Neural cell (in vitro differentiated cells): ENCODE data around the gene TLR6. TPM values are rescaled to one million over a fixed set of nuclear protein-coding genes. Genes with fewer than 3 reads are reported as not detected.
A peak's percentile ranks its signal among the peaks of the same experiment; 100 is the strongest.

Experiments
- H2AFZ ChIP-seq: fragments of 200-600, 300-800 bp; sonication (generic), shearing (Covaris generic); 2 replicates; pipeline ENCODE4 v1.6.0; 2014; ENCODE audit warnings: low read depth, mild to moderate bottlenecking, antibody characterized with exemption, low read length, moderate library complexity
- H3F3A ChIP-seq: fragments of 200-600 bp; shearing (Covaris generic); 2 replicates; pipeline ENCODE4 v1.6.1; 2016; ENCODE audit warnings: mild to moderate bottlenecking, moderate library complexity, mixed read lengths, antibody characterized with exemption, low read length; ENCODE audit not compliant: insufficient read depth, poor library complexity, severe bottlenecking
- H3K27ac ChIP-seq: fragments of 200-600, 300-800 bp; sonication (generic), shearing (Covaris generic); 2 replicates; pipeline ENCODE4 v1.5.1; 2014; ENCODE audit warnings: mild to moderate bottlenecking, low read length, moderate library complexity
- H3K27me3 ChIP-seq: fragments of 300-800, 200-600 bp; sonication (generic), shearing (Covaris generic); 2 replicates; pipeline ENCODE4 v1.6.0; 2014; ENCODE audit warnings: mild to moderate bottlenecking, low read depth, low read length, moderate library complexity; ENCODE audit not compliant: insufficient read depth
- H3K36me3 ChIP-seq: fragments of 300-800, 200-600 bp; sonication (generic), shearing (Covaris generic); 2 replicates; pipeline ENCODE4 v1.5.1; 2014; ENCODE audit warnings: mild to moderate bottlenecking, antibody characterized with exemption, low read length, moderate library complexity; ENCODE audit not compliant: insufficient read depth
- H3K4me2 ChIP-seq: fragments of 300-800, 200-600 bp; sonication (generic), shearing (Covaris generic); 2 replicates; pipeline ENCODE4 v1.6.0; 2014; ENCODE audit warnings: mild to moderate bottlenecking, low read length
- H3K4me3 ChIP-seq: fragments of 300-800, 200-600 bp; sonication (generic), shearing (Covaris generic); 2 replicates; pipeline ENCODE4 v1.5.1; 2014; ENCODE audit warnings: mild to moderate bottlenecking, low read length, moderate library complexity
- H3K79me2 ChIP-seq: fragments of 200-600 bp; shearing (Covaris generic); replicated peaks from 2 replicates; pipeline ENCODE4 v1.6.0; 2014; ENCODE audit warnings: mild to moderate bottlenecking, low read length, moderate library complexity; ENCODE audit not compliant: insufficient read depth
- H3K9ac ChIP-seq: fragments of 300-800, 200-600 bp; sonication (generic), shearing (Covaris generic); 2 replicates; pipeline ENCODE4 v1.6.1; 2016; ENCODE audit warnings: mild to moderate bottlenecking, low read length, mixed read lengths
- H3K9me2 ChIP-seq: fragments of 200-600 bp; shearing (Covaris generic); 2 replicates; pipeline ENCODE4 v1.6.1; 2016; ENCODE audit warnings: mild to moderate bottlenecking, low read length, mixed read lengths; ENCODE audit not compliant: insufficient read depth
- H3K9me3 ChIP-seq: fragments of 200-600, 300-800 bp; sonication (generic), shearing (Covaris generic); 2 replicates; pipeline ENCODE4 v1.6.1; 2016; ENCODE audit warnings: mild to moderate bottlenecking, mixed run types, low read length, moderate library complexity, mixed read lengths
- H4K20me1 ChIP-seq: fragments of 200-600 bp; shearing (Covaris generic); 2 replicates; pipeline ENCODE4 v1.6.1; 2016; ENCODE audit warnings: mild to moderate bottlenecking, mixed run types; ENCODE audit not compliant: insufficient read depth
- EP300 ChIP-seq: fragments of 450-650 bp; conservative IDR thresholded peaks from 2 replicates; pipeline ENCODE4 v1.6.1; 2014; ENCODE audit warnings: antibody characterized with exemption, mild to moderate bottlenecking, moderate library complexity; ENCODE audit not compliant: poor library complexity, severe bottlenecking
- EZH2 ChIP-seq: fragments of 200-600, 300-800 bp; shearing (Covaris generic), sonication (generic); IDR thresholded peaks from 2 replicates; pipeline ENCODE4 v1.6.1; 2014; ENCODE audit warnings: antibody characterized with exemption, low read length, borderline replicate concordance, mild to moderate bottlenecking; ENCODE audit not compliant: insufficient read depth, poor library complexity, severe bottlenecking
- MXI1 ChIP-seq: fragments of 450-650 bp; conservative IDR thresholded peaks from 2 replicates; pipeline ENCODE4 v1.6.1; 2014; ENCODE audit warnings: antibody characterized with exemption, mild to moderate bottlenecking; ENCODE audit not compliant: poor library complexity, severe bottlenecking
- POLR2AphosphoS5 ChIP-seq: IDR thresholded peaks from 2 replicates; pipeline ENCODE4 v1.6.1; 2012
- RAD21 ChIP-seq: fragments of 450-650 bp; conservative IDR thresholded peaks from 2 replicates; pipeline ENCODE4 v1.6.1; 2014; ENCODE audit warnings: antibody characterized with exemption, mild to moderate bottlenecking, moderate library complexity
- SMC3 ChIP-seq: fragments of 450-650 bp; conservative IDR thresholded peaks from 2 replicates; pipeline ENCODE4 v1.6.1; 2014; ENCODE audit warnings: antibody characterized with exemption, mild to moderate bottlenecking, moderate library complexity; ENCODE audit not compliant: poor library complexity
- TAF1 ChIP-seq: IDR thresholded peaks from 2 replicates; pipeline ENCODE4 v1.6.1; 2012; ENCODE audit warnings: low read depth
- polyA plus RNA-seq: library from polyadenylated mRNA; depleted of rRNA; stranded (reverse); fragments of >200 nt; gene quantifications from 2 replicates; pipeline ENCODE4 v1.2.3, GENCODE V29; 2014
- TF ChIP-seq, protein P1 (sequence below): fragments of 450-650 bp; IDR thresholded peaks from 2 replicates; pipeline ENCODE4 v1.5.1; 2014; ENCODE audit warnings: antibody characterized with exemption, mild to moderate bottlenecking, moderate library complexity; ENCODE audit not compliant: poor library complexity, severe bottlenecking
- TF ChIP-seq, protein P2 (sequence below): IDR thresholded peaks from 2 replicates; pipeline ENCODE4 v1.6.1; 2012; ENCODE audit warnings: borderline replicate concordance

The TLR6 gene
- polyA plus RNA-seq, 1 donor from 2014 or later: not detected

DNA sequence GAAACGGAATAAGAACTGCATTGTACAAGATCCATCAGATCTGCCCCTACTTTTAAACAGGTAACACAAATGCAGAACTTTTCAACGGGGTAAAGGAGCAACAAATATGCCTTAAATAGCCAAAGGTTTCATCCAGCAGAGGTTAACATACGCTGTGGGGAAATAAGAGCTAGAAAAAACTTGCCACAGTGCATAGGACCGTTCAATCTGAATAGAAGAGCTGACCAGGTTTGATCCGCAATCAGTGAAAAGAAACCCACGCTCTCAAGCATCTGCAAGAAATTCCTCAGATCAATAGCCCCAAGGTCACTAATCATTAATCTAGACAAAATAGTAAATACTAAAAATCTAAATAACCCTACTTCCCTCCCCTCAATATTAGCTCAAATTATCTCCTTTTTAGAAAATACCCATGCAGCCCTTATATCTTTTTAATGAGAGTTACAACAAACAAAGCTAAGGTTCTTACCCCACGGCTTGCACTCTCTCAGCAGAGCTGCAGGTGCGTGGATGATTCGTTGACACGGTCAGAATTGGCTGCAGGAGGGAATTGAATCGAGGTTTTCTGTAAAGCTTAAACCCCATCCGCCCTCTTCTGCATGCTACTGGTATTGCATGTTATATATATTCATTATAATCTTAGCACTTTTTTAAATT is 74.0 kb downstream of the TLR6 start, which contains the start of gene TLR10:
TLR10 (minus strand) TSS at position 539 of the 657 bp plus-strand sequence. CDS start 7,400 bp downstream, outside the sequence.
- Histone ChIP-seq H3K9me3 (no peaks in the 10 kb centered on the region), H2AFZ (no peak within 1 kb of the TSS), H3K79me2 (no peaks in the 10 kb centered on the region), H3K4me3 (no peak within 1 kb of the TSS), H4K20me1 (no peaks in the 10 kb centered on the region), H3K9me2 (no peaks in the 10 kb centered on the region), H3K4me2 (no peak within 1 kb of the TSS), H3K27me3 (no peaks in the 10 kb centered on the region), H3K9ac (no peak within 1 kb of the TSS), H3K36me3 (no peaks in the 10 kb centered on the region), H3K27ac (no peak within 1 kb of the TSS), H3F3A (no peaks in the 10 kb centered on the region)
- TF ChIP-seq, protein P1, sequence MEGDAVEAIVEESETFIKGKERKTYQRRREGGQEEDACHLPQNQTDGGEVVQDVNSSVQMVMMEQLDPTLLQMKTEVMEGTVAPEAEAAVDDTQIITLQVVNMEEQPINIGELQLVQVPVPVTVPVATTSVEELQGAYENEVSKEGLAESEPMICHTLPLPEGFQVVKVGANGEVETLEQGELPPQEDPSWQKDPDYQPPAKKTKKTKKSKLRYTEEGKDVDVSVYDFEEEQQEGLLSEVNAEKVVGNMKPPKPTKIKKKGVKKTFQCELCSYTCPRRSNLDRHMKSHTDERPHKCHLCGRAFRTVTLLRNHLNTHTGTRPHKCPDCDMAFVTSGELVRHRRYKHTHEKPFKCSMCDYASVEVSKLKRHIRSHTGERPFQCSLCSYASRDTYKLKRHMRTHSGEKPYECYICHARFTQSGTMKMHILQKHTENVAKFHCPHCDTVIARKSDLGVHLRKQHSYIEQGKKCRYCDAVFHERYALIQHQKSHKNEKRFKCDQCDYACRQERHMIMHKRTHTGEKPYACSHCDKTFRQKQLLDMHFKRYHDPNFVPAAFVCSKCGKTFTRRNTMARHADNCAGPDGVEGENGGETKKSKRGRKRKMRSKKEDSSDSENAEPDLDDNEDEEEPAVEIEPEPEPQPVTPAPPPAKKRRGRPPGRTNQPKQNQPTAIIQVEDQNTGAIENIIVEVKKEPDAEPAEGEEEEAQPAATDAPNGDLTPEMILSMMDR: peak; percentile 79
- TF ChIP-seq POLR2AphosphoS5 (no peak), RAD21 (peak; percentile 81), SMC3 (peak; percentile 91)

DNA sequence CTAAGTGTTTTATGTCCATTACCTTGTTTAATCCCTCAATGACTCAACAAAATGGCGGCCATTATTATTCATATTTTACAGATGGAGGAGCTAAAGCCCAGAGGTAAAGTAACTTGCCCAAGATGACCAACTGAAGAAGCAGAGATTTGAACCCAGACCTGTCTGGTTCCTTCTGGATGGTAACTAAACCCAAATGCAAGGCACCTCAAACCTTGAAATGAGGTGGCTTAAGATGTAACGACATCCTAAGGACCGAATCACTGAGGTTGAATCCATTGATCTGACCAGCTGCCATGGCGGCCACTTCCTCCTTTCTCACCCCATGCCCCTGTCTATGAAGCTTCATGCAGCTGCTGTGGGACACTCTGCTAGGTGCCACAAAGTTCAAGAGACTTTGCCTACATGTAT is 74.8 kb downstream of the TLR6 start:
- no peak overlapping the region for H3K4me2 ChIP-seq
- H3K9me3 ChIP-seq: no peaks in the 10 kb centered on the region
- H2AFZ ChIP-seq: no peak overlapping the region

More for the DNA sequence above, 74.8 kb downstream of the TLR6 start:
- H3K4me3 ChIP-seq: no peak overlapping the region
- H3F3A ChIP-seq: no peaks in the 10 kb centered on the region
- no peak overlapping the region for H3K27ac ChIP-seq
- no peak overlapping the region for H3K9ac ChIP-seq
- no peaks in the 10 kb centered on the region for H3K36me3 ChIP-seq
- H3K27me3 ChIP-seq: no peaks in the 10 kb centered on the region
- H3K79me2 ChIP-seq: no peaks in the 10 kb centered on the region
- TF ChIP-seq, protein P2, sequence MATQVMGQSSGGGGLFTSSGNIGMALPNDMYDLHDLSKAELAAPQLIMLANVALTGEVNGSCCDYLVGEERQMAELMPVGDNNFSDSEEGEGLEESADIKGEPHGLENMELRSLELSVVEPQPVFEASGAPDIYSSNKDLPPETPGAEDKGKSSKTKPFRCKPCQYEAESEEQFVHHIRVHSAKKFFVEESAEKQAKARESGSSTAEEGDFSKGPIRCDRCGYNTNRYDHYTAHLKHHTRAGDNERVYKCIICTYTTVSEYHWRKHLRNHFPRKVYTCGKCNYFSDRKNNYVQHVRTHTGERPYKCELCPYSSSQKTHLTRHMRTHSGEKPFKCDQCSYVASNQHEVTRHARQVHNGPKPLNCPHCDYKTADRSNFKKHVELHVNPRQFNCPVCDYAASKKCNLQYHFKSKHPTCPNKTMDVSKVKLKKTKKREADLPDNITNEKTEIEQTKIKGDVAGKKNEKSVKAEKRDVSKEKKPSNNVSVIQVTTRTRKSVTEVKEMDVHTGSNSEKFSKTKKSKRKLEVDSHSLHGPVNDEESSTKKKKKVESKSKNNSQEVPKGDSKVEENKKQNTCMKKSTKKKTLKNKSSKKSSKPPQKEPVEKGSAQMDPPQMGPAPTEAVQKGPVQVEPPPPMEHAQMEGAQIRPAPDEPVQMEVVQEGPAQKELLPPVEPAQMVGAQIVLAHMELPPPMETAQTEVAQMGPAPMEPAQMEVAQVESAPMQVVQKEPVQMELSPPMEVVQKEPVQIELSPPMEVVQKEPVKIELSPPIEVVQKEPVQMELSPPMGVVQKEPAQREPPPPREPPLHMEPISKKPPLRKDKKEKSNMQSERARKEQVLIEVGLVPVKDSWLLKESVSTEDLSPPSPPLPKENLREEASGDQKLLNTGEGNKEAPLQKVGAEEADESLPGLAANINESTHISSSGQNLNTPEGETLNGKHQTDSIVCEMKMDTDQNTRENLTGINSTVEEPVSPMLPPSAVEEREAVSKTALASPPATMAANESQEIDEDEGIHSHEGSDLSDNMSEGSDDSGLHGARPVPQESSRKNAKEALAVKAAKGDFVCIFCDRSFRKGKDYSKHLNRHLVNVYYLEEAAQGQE: no peak
- TF ChIP-seq, protein P1: no peak
- TF ChIP-seq MXI1 (no peak), EZH2 (no peak), TAF1 (no peak), EP300 (no peak), POLR2AphosphoS5 (no peak), RAD21 (no peak)
- H4K20me1 ChIP-seq: no peaks in the 10 kb centered on the region
- no peaks in the 10 kb centered on the region for H3K9me2 ChIP-seq
